NK-92 (cell line): ENCODE data around the gene RTF2.
"Not testable (repeated sequence)": the region's sequence is repeated elsewhere in the genome, so short reads cannot be mapped to it uniquely, and the experiment has no call there.

Source experiments
- DNase-seq: peaks from one replicate; lab custom pipeline; 2025; ENCODE audit not compliant: unreplicated experiment; lab: John Stamatoyannopoulos, UW

The RTF2 gene

DNA sequence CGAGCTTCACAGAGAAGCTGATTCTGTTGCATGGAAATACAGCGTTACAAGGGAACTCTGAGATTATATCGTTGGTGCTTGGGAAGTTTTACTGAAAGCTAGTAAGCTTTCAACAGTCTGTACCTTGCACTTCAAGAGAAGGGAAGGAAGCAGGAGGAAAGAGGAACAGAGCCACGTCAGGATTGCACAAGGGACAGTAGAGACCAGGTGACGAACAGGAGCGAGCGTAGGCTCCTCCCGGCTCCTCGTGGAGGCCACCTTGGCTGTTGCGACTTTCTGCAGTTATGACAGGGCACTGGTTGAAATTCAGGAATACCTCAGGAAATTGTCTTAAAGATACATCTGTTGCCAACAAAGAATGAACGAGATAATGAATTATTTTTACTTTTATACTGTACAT, 18.8 kb downstream of the RTF2 start:
- DNase-seq: no peak

DNA sequence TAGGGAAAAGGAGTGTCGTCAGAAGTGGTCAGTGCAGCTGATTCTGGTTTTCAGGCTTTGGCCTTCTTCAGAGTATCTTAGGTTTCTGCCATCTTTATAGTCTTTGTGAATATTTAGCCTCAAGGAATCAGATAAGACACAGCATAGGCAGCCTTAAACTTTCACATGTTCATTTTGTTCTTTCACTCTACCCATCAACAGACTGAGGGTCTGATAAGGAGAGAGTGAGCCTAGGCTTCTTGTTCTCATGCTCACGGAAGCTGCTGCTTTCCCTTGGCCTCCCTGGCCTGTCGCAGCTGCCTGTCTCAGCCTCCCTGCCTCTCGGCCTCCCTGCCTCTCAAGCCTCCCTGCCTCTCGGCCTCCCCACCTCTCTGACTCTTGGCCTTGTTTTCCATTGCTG, 20.1 kb downstream of the RTF2 start:
- no peak for DNase-seq

DNA sequence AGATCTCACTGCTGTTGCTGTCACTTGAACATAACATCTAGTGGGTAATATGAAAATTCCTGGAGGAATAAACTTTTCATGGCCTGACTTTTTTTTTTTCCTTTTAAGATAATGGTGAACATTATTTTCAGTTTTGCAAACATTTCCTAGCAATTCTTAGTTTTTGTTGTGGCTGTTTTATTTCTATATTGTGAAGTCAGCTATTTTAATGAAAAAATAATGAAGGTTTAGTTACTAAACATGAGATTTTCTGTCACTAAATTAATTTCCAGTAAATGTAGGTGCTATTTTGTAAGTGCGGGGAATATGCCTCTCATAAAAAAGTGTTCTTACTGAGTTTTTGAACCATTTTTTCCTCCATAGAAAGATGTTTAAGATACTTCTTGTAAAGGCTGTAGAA, 32.7 kb downstream of the RTF2 start:
- DNase-seq: no peak

DNA sequence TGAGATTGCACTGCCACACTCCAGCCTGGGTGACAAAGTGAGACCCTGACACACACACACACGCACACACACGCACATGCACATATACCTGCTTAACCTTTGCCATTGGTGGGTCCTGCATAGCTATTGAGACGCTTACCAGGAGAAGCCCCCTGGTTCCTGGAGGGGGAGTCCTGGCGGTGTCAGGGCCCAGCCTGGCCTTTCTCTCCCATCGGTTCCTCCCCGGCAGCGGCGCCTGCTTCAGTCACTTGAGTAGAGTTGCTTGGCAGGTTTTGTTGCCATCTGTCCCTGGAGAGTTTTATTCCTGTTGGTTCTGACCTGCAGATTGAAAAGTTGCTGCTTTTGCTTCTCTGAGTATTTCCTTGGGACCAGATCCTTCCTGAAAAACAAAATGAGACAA, 35.5 kb downstream of the RTF2 start:
- no peak for DNase-seq

DNA sequence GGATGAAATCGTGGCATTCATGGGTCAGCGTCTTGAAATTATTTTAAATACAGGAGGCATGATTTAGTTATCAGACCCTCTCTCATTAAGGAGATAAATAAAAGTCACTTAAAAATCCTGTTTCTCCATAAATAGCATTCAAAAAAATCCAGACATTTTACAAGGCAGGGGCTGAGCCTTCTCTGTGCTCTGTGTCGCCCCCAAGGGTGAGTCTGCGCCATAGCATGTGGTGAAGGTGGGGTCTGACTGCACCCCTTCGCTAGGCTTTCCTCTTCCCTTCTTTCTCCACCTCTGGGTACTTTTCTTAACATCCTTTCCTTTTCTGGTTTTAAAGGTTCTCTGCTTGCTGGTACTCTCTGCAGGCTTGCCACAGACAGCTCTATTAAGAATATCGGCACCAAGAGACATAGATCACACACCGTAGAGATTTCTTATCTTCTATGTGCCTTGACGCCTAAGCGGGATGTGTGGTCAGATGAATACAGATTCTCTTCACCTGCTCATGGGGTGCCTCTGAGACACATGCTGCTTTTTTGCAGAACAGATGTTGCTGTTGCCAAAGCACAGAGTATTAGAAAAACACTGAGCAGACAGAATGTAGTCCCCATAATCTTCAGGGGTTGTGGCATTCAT, 36.1 kb downstream of the RTF2 start:
- DNase-seq: no peak

DNA sequence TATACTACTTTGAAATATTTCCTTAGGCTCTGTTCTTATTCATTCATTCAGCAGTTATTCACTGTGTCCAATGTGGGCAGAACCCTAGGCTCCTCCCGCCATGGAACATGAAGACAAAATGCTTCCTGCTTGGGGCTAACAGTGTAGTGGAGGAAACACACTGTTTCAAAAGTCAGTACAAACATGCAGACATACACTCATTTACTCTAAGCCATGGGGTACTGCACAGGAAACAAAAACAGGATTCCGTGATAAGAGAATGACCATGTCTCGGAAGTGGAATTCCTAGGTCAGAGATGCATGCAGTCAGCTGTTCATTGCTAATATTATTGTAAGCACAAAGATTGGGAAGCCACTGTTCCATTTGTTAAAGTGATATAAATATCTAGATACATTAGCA, 37.7 kb downstream of the RTF2 start:
- DNase-seq: no peak

DNA sequence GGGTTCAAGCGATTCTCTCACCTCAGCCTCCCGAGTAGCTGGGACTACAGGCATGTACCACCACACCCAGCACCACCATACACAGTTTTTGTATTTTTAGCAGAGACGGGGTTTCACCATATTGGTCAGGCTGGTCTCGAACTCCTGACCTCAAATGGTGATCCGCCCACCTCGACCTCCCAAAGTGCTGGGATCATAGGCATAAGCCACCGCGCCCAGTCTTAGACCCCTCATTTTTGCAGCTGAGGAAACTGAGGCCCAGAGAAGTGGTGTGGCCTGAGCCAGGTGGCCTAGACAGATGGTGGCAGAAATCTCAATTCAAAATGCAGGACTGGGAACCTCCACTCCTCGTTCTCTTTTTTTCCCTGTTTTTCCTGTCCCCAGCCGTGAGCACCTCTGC, 43.5 kb downstream of the RTF2 start:
- no peak for DNase-seq

DNA sequence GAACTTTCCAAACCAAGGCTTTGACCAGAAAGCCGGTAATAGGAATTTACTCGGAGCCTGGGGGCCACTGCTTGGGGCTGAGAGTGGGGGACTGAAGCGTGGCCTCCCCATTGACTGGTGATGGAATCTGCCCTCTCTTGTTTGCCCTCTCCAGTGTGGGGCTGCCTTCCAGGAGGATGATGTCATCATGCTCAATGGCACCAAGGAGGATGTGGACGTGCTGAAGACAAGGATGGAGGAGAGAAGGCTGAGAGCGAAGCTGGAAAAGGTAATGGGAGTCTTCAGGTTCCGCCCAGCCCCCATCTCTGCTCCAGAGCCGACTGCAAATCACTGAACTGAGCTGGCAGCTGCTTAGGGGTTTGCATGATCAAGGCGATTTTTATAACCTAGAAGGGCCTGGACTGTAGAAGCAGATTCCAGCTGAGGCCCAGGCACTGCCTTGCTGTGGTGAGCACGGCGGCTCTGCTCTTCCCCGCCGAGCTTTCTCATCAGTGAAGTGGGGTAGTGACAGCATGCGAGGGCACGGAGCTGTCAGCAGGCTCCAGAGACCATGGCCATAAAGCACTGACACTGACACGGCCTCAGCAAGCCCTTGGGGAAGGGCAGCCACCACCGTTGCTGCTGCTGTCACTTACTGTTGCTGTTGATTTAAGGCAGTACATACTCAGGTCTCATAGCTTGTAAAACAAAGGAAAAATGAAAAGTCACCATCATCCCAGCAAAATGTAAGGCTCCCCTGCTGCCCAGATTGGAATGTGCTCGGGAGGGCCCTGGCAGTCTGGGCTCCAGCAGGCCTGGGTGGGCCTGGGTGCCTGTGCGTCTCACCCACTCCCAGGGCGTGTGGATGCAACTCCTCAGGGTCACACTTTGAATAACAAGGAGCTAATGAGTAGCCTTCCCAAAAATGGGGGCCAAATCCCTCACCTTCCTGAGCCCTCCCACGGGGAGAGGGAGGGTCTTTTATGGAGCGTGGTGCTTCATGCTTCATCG, 45.0 kb downstream of the RTF2 start:
- no peak for DNase-seq

DNA sequence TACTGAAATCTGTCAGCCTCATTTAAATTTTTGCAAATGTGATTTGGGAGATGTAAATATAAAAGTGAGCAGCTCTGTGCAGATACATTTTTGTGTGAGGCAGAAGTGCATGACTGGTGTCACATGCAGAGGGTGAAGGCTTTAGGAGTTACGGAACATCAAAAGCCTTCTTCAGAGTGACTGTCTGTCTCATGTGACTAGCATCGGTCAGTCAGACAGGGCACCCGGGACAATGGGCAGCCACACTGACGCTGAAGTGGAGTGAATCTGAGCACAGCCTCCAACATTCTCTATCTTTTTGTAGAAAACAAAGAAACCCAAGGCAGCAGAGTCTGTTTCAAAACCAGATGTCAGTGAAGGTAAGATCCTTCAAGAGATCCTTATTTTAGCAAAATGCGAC, 48.2 kb downstream of the RTF2 start:
- DNase-seq: no peak

DNA sequence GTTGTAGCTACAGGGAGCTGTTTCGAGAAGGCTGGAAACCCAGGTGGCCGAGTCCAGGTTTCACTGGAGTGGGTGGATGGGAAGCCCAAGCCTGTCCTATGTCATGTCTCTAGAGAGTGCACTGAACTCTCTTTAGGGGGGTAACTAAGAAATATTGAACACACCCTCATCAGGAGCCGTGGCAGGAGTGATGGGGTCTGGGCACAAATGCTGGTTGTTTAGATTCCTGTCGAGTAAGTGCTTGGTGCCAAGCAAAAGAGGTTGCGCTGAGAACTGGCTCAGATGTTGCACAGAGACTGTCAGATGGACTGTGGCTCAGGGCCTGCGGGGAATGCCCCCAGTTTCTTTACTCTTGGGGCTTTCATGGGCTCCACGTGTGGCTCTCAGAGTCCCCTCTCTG, 48.8 kb downstream of the RTF2 start:
- no peak for DNase-seq

DNA sequence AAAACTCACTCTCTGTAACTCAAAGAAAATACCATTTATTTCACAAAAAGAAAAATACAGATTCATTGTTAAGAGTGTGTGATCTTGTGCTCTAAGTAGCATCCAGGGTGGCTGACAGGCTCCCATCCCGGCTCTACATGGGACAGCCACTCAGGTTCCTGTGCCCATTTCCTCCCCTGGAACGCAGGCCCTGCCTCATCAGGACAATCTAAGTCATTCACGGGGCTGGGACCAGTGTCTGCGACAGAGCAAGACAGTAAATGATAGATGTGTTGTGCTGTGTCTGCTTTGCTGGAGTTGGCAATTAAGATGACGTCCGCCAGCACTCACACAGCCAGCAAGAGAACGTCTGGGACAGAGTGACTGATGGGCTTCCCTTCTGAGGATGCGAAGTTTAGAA, 49.2 kb downstream of the RTF2 start:
- DNase-seq: no peak

DNA sequence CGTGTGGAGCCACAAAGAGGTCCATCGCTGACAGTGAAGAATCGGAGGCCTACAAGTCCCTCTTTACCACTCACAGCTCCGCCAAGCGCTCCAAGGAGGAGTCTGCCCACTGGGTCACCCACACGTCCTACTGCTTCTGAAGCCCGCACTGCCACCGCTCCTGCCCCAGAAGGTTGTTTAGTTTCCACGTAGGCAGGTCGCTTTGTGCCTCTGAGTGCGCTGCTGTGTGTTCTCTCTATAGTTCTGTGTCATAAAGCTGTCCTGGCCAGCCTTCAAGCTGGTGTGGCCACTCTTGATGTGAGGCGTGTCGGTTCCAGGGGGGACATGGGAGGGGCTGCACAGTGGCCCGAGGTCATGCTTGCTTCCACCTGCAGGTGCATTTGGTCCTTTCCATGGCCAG, 49.7 kb downstream of the RTF2 start:
- DNase-seq: no peak

DNA sequence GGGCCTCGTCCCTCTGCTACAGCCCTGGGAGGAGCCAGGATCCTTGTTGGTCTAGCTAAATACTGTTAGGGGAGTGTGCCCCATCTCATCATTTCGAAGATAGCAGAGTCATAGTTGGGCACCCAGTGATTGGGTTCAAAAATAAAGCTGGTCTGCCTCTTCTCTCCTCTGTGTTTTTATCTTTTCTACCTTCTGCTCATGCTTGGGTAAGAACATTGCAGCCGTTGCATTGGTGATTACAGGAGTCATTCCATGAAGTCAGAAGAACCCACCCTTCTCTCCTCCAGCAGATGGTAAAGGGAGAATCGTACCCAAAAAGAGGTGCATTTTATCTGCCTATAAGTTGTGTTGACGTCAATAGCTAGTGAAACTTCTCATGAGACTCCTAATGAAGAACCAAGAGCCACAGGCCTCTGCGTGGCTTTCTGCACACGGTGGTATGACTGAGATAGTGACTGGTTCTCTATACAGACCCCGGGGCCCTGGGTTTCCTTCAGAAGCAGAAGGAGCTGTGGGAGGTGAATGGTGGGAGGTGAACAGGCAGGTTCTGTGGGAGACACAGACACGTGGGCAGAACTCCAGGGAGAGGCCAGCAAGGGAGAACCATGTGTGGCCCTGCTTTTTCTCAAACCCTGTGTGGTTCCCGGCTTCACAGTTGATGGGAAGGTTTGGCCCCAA, 50.4 kb downstream of the RTF2 start:
- no peak for DNase-seq

DNA sequence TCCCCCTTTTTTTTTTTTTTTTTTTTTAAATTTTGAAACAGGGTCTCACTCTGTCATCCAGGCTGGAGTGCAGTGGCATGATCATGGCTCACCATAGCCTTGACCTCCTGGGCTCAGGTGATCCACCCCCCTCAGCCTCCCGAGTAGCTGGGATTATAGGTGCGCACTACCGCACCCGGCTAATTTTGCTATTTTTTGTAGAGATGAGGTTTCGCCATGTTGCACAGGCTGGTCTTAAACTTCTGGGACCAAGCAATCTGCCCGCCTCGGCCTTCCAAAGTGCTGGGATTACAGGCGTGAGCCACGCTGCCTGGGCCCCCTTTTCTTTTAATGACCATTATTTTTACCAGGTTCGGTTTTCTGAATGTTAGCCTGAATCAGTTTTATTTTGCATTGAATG, 51.1 kb downstream of the RTF2 start:
- DNase-seq: no peak

DNA sequence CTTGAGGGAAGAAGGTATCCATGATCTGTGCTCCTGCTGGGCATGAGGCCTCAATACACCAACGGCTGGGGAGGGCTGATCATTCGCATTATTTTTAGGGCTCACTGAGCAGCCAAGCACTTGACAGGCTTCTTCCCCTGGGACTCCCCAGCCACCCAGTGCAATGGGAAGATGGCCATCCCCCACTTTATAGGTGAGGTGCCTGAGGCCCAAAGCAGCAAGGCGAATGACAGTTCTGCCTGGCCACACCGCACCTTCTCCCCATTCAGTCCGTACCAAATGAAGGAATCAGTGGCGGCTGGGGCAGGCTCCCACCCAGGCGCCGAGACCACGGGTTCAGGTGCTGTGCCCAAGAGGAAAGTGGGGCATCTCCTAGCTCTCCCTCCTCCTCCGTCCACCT, 51.8 kb downstream of the RTF2 start:
- DNase-seq: no peak

DNA sequence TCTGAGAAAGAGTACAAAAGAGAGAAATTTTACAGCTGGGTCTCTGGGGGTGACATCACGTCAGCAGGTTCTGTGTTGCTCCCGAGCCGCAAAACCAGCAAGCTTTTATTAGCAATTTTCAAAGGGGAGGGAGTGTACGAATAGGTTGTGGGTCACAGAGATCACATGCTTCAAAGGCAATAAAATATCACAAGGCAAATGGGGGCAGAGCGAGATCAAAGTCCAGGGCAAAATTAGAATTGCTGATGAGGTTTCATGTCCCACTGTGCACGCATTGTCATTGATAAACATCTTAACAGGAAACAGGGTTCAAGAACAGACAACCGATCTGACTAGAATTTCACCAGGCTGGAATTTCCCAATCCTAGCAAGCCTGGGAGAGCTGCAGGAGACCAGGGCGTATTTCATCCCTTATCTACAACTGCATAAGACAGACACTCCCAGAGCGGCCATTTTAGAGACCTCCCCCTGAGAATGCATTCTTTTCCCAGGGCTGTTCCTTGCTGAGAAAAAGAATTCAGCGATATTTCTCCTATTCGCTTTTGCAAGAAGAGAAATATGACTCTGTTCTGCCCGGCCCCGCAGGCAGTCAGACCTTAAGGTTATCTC, 52.4 kb downstream of the RTF2 start:
- not testable (repeated sequence) for DNase-seq

DNA sequence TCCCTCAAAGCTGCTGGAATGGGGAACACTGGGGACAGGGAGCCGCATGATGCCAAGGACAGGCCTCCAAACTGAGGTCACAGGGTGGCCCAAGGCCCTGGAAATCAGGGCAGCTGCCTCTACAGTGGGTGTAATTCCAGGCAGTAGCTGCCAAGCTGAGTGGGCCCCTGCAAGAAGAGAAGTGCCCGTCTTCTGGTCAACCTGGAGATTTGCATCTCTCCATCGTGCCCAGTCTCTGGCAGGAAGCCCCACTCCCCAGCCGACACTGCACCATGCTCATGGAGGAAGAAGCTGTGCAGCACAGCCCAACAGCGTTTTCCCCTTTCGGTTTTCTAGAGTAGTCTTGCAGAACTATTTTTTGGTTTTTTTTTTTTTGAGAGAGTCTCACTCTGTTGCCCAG, 53.9 kb downstream of the RTF2 start:
- no peak for DNase-seq

DNA sequence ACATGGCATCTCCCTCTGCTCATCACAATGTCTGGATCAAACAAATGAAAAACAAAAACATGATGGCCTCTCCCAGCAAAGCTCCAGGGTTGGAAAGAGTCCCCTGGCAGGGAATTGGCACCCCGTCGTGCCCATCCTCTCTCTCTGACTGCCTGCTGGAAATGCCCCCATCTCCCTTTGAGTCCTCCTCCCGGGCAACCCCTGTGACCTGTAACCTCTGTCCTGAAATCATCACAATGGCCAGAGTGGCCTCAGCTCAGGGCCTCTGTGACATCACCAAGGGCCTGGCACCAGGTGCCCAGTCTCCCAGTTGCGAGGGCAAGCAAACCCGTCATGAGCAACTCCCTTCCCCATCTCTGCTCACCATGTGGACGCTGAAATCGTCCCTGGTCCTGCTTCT, 56.0 kb downstream of the RTF2 start, which contains the start of gene FAM209A:
Gene FAM209A (plus strand): TSS at position 301 of the 400 bp plus-strand sequence. CDS start 65 bp downstream, at position 366.
- DNase-seq: not testable (repeated sequence)

DNA sequence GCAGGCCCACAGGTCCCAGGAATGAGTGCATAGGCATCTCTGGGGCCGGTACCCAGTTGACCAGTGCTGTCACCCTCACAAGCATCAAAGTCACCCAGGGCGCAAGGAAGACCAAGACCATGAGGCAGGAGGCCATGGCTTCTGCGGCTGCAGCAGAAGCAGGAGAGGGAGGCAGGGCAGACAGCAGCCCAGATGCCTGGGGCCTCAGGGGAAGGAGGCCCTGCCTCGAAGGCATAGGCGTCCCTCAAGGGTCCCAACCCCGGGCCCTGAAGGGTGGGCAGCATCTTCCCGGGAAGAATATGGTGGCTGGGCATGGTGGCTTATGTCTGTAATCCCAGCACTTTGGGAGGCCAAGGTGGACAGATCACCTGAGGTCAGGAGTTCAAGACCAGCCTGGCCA, 59.1 kb downstream of the RTF2 start:
- DNase-seq: no peak

DNA sequence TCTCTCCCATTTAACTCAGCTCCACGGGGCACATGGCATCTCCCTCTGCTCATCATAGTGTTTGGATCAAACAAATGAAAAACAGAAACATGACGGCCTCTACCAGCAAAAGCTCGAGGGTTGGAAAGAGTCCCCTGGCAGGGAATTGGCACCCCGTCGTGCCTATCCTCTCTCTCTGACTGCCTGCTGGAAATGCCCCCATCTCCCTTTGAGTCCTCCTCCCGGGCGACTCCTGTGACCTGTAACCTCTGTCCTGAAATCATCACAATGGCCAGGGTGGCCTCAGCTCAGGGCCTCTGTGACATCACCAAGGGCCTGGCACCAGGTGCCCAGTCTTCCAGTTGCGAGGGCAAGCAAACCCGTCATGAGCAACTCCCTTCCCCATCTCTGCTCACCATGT, 64.5 kb downstream of the RTF2 start, which contains the start of gene FAM209B:
Gene FAM209B (plus strand): TSS at position 301 of the 400 bp plus-strand sequence. CDS start 96 bp downstream, at position 397.
- not testable (repeated sequence) for DNase-seq

DNA sequence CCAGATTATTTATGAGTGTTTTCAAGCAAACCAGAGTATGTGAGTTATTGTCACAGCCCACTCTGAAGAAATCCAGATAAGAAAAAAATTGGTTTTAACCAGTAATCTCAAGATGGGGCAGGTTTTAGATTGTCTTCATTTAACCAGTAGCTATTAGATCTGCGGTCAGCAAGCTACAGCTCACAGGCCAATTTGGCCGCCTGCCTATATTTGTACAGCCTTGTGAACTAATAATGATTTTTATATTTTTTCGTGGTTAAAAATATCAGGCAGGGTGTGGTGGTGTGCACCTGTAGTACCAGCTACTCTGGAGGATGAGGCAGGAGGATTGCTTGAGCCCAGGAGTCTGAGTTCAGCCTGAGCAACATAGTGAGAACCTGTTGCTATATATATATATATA, 69.6 kb downstream of the RTF2 start:
- no peak for DNase-seq
